Omental fat pad (tissue), 4 donors: ENCODE measurements around the gene BCAS1. TPM values are rescaled to one million over a fixed set of nuclear protein-coding genes. Genes with fewer than 3 reads are reported as not detected.

Experiments used
- ATAC-seq: fragments of 150-250 bp; one replicate; pipeline ENCODE4 v1.9.1; 2016; ENCODE audit warnings: mild to moderate bottlenecking, moderate library complexity; ENCODE audit not compliant: low FRiP score
- DNase-seq: peaks from one replicate; pipeline ENCODE4 v3.0.0-alpha.2; 2019; ENCODE audit warnings: low spot score
- CTCF ChIP-seq, 3 donors: fragments of 450-650 bp; IDR thresholded peaks; one replicate each; pipeline ENCODE4 v1.5.1; 2016 to 2017; ENCODE audit warnings: antibody characterized with exemption in 3 of 3, mild to moderate bottlenecking in 3 of 3, moderate library complexity in 2 of 3
- total RNA-seq, 4 donors: library from RNA; depleted of rRNA; stranded (reverse); fragments of >200 nt; gene quantifications; one replicate each; pipeline ENCODE4 v1.1.0, GENCODE V29; 2016

The BCAS1 gene
- total RNA-seq, 4 donors from 2014 or later, result 0.50 to 2.2 (median 0.56) TPM; not detected in 1

- ATAC-seq (no peak), DNase-seq (no peak)
- no peak for TF ChIP-seq CTCF (IDR thresholded peaks at IDR 0.05)
Measured at GRCh38 chr20:53902968-53903651, 167.3 kb downstream of the BCAS1 start.

- DNase-seq (no peak), ATAC-seq (no peak)
- TF ChIP-seq CTCF (IDR thresholded peaks at IDR 0.05), result no peak
Measured at GRCh38 chr20:53901497-53902096, 168.8 kb downstream of the BCAS1 start.

GRCh38 chr20:53901064-53901463 lies 169.3 kb downstream of the BCAS1 start:
- no peak for TF ChIP-seq CTCF (IDR thresholded peaks at IDR 0.05)
- DNase-seq (no peak), ATAC-seq (no peak)

GRCh38 chr20:53900380-53900999 lies 169.9 kb downstream of the BCAS1 start:
- no peak for TF ChIP-seq CTCF (IDR thresholded peaks at IDR 0.05)
- ATAC-seq, result peak; percentile 53
- DNase-seq, result no peak

- no peak for DNase-seq
- no peak for TF ChIP-seq CTCF (IDR thresholded peaks at IDR 0.05)
- ATAC-seq, result peak; percentile 71
Measured at GRCh38 chr20:53899351-53900167, 170.8 kb downstream of the BCAS1 start.

GRCh38 chr20:53898556-53898931 lies 171.8 kb downstream of the BCAS1 start:
- ATAC-seq, result no peak
- DNase-seq, result no peak
- TF ChIP-seq CTCF (IDR thresholded peaks at IDR 0.05), result no peak
